GM18505 (cell line): ENCODE measurements around the gene HACD2.
"Not testable (repeated sequence)": the region's sequence is repeated elsewhere in the genome, so short reads cannot be mapped to it uniquely, and the experiment has no call there.

Experiments used
- ATAC-seq: cut with Tn5 transposase; IDR thresholded peaks from one replicate; pipeline ENCODE4 v1.9.1; 2021; ENCODE audit not compliant: unreplicated experiment
- POLR2A ChIP-seq: IDR thresholded peaks from 4 replicates; pipeline ENCODE4 v1.6.1; 2011; ENCODE audit warnings: borderline replicate concordance; ENCODE audit not compliant: insufficient read depth, insufficient read length; ENCODE audit errors: extremely low read depth

HACD2 gene

GRCh38 chr3:123605789-123606234 lies 21.0 kb upstream of the HACD2 start:
- ATAC-seq: peak; percentile 62
- TF ChIP-seq POLR2A: no peak

GRCh38 chr3:123603153-123603552 lies 18.3 kb upstream of the HACD2 start:
- not testable (repeated sequence) for ATAC-seq

- ATAC-seq: no peak
- no peak for TF ChIP-seq POLR2A
Observed at GRCh38 chr3:123602325-123602724, 17.5 kb upstream of the HACD2 start.

- ATAC-seq: not testable (repeated sequence)
Observed at GRCh38 chr3:123600863-123601262, 16.0 kb upstream of the HACD2 start.

GRCh38 chr3:123597561-123597960 lies 12.7 kb upstream of the HACD2 start:
- no peak for TF ChIP-seq POLR2A
- no peak for ATAC-seq

- ATAC-seq: no peak
- TF ChIP-seq POLR2A: no peak
Observed at GRCh38 chr3:123595396-123596180, 10.7 kb upstream of the HACD2 start.

GRCh38 chr3:123593381-123593780 lies 8.5 kb upstream of the HACD2 start:
- no peak for ATAC-seq
- TF ChIP-seq POLR2A: no peak

- no peak for ATAC-seq
- TF ChIP-seq POLR2A: no peak
Observed at GRCh38 chr3:123590685-123591450, 6.0 kb upstream of the HACD2 start.

GRCh38 chr3:123587401-123587800 lies 2.5 kb upstream of the HACD2 start:
- no peak for TF ChIP-seq POLR2A
- ATAC-seq: no peak

- ATAC-seq: no peak
- TF ChIP-seq POLR2A: no peak
Observed at GRCh38 chr3:123586968-123587367, 2.1 kb upstream of the HACD2 start.

- ATAC-seq: no peak
- TF ChIP-seq POLR2A: no peak
Observed at GRCh38 chr3:123586131-123586530, 1.3 kb upstream of the HACD2 start.

- TF ChIP-seq POLR2A: no peak
- ATAC-seq: peak; percentile 35
Observed at GRCh38 chr3:123584284-123584987, 417 bp downstream of the HACD2 start.

- ATAC-seq: no peak
- no peak for TF ChIP-seq POLR2A
Observed at GRCh38 chr3:123583561-123583960, 1.3 kb downstream of the HACD2 start.

GRCh38 chr3:123582315-123582714 lies 2.5 kb downstream of the HACD2 start:
- TF ChIP-seq POLR2A: no peak
- ATAC-seq: no peak

GRCh38 chr3:123576122-123576521 lies 8.7 kb downstream of the HACD2 start:
- ATAC-seq: no peak

More at GRCh38 chr3:123576122-123576521, 8.7 kb downstream of the HACD2 start:
- no peak for TF ChIP-seq POLR2A
